Transverse colon (tissue), 4 donors: ENCODE data around the gene SYT17.

Experiments
- CTCF ChIP-seq, 5 experiments: fragments of 200-600 bp in 3 of 5; fragments of 450-650 bp in 2 of 5; sonication (generic) in 3 of 5; IDR thresholded peaks; 1 replicate in 2 of 5; 2 replicates in 3 of 5; pipeline ENCODE4 v1.5.1; 2016 to 2017; ENCODE audit warnings: antibody characterized with exemption in 5 of 5, inconsistent platforms in 3 of 5, mild to moderate bottlenecking in 2 of 5, moderate library complexity in 1 of 5
- EP300 ChIP-seq: sonication (generic); formaldehyde crosslinking; IDR thresholded peaks from one replicate; pipeline ENCODE4 v1.6.1; 2017; ENCODE audit warnings: antibody characterized with exemption, low read depth
- POLR2A ChIP-seq: fragments of 450-650 bp; IDR thresholded peaks from one replicate; pipeline ENCODE4 v1.6.1; 2016; ENCODE audit warnings: antibody characterized with exemption, mild to moderate bottlenecking, moderate library complexity
- POLR2AphosphoS5 ChIP-seq, 3 donors: sonication (generic); formaldehyde crosslinking; IDR thresholded peaks; one replicate each; pipeline ENCODE4 v1.6.1; 2016; ENCODE audit warnings: antibody characterized with exemption in 3 of 3

GRCh38 chr16:19309178-19309577, 141.1 kb downstream of the SYT17 start:
- TF ChIP-seq CTCF (IDR thresholded peaks at IDR 0.05) (no peak), POLR2AphosphoS5 (IDR thresholded peaks at IDR 0.05) (no peak), POLR2A (no peak), EP300 (no peak)
